MM.1S (cell line): ENCODE data around the gene ANTXR1.

Experiments
- DNase-seq: peaks from one replicate; pipeline ENCODE4 v3.0.0-alpha.2; 2015
- H2AFZ ChIP-seq: fragments of 300-600 bp; sonication (generic); 2 replicates; pipeline ENCODE4 v1.6.0; 2016; ENCODE audit warnings: antibody characterized with exemption, low read length
- H3F3A ChIP-seq: fragments of 300-600 bp; sonication (generic); 2 replicates; pipeline ENCODE4 v1.6.1; 2016; ENCODE audit warnings: mild to moderate bottlenecking, antibody characterized with exemption, low read length, moderate library complexity, mixed read lengths; ENCODE audit not compliant: insufficient read depth
- H3K27ac ChIP-seq: fragments of 300-600 bp; sonication (generic); 2 replicates; pipeline ENCODE4 v1.5.1; 2016; ENCODE audit warnings: mild to moderate bottlenecking, low read length
- H3K27me3 ChIP-seq: fragments of 300-600 bp; sonication (generic); replicated peaks from 2 replicates; pipeline ENCODE4 v1.6.0; 2016; ENCODE audit warnings: low read length; ENCODE audit not compliant: insufficient read depth
- H3K36me3 ChIP-seq: fragments of 300-600 bp; sonication (generic); replicated peaks from 2 replicates; pipeline ENCODE4 v1.6.1; 2016; ENCODE audit warnings: mild to moderate bottlenecking, low read length, mixed read lengths; ENCODE audit not compliant: insufficient read depth
- H3K4me1 ChIP-seq: fragments of 300-600 bp; sonication (generic); 2 replicates; pipeline ENCODE4 v1.6.1; 2016; ENCODE audit warnings: low read length, mixed read lengths
- H3K4me2 ChIP-seq: fragments of 300-600 bp; sonication (generic); 2 replicates; pipeline ENCODE4 v1.6.0; 2016; ENCODE audit warnings: low read depth, low read length
- H3K4me3 ChIP-seq: fragments of 300-600 bp; sonication (generic); 2 replicates; pipeline ENCODE4 v1.5.1; 2016; ENCODE audit warnings: low read length, mixed read lengths
- H3K79me2 ChIP-seq: fragments of 300-600 bp; sonication (generic); 2 replicates; pipeline ENCODE4 v1.6.1; 2016; ENCODE audit warnings: mixed run types, low read length, mixed read lengths
- H3K9ac ChIP-seq: fragments of 300-600 bp; sonication (generic); 2 replicates; pipeline ENCODE4 v1.6.1; 2016; ENCODE audit warnings: low read length, mixed read lengths
- H3K9me2 ChIP-seq: fragments of 300-600 bp; sonication (generic); replicated peaks from 2 replicates; pipeline ENCODE4 v1.6.1; 2016; ENCODE audit warnings: mild to moderate bottlenecking, low read length, mixed read lengths; ENCODE audit not compliant: insufficient read depth
- H3K9me3 ChIP-seq: fragments of 300-600 bp; sonication (generic); replicated peaks from 2 replicates; pipeline ENCODE4 v1.6.1; 2016; ENCODE audit warnings: mild to moderate bottlenecking, low read length, mixed read lengths; ENCODE audit not compliant: insufficient read depth
- H4K20me1 ChIP-seq: fragments of 300-600 bp; sonication (generic); 2 replicates; pipeline ENCODE4 v1.6.1; 2016; ENCODE audit warnings: mild to moderate bottlenecking, low read length, moderate library complexity, mixed read lengths; ENCODE audit not compliant: insufficient read depth
- EZH2 ChIP-seq: fragments of 300-600 bp; sonication (generic); optimal IDR thresholded peaks from 2 replicates; pipeline ENCODE3; 2017; ENCODE audit warnings: low read depth, mild to moderate bottlenecking, antibody characterized with exemption, low read length, mixed read lengths
- EZH2phosphoT487 ChIP-seq: fragments of 300-600 bp; sonication (generic); IDR thresholded peaks from 2 replicates; pipeline ENCODE4 v1.6.1; 2018; ENCODE audit warnings: antibody characterized with exemption, low read length
- TF ChIP-seq, protein P1 (sequence below): fragments of 300-600 bp; sonication (generic); IDR thresholded peaks from 2 replicates; pipeline ENCODE4 v1.5.1; 2016; ENCODE audit warnings: antibody characterized with exemption, low read length, mixed read lengths

The ANTXR1 gene

DNA sequence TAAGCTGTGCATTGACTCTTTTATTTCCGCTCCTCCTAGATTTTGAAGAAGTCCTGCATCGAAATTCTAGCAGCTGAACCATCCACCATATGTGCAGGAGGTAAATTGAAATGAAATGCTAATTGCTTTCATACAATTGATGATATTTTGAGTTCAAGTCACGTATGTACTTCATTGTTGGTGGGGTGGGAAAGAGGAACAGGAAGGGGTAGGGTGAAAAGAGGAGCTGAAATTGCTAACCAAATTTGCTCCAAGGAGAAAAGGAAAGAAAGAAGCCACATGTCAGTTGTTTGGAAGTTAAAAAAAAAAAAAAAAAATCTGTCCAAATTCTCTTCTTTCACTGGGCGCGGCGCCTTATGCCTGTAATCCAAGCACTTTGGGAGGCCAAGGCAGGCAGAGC is 77.8 kb downstream of the ANTXR1 start:
- Histone ChIP-seq H2AFZ (no peak overlapping the region), H3K79me2 (no peaks in the 10 kb centered on the region), H3F3A (no peaks in the 10 kb centered on the region), H3K36me3 (no peaks in the 10 kb centered on the region), H3K4me1 (no peaks in the 10 kb centered on the region), H3K9me3 (no peaks in the 10 kb centered on the region), H3K4me3 (no peak overlapping the region), H3K9me2 (no peaks in the 10 kb centered on the region), H3K9ac (no peak overlapping the region), H4K20me1 (no peaks in the 10 kb centered on the region), H3K27ac (no peak overlapping the region), H3K27me3 (no peaks in the 10 kb centered on the region), H3K4me2 (no peak overlapping the region)
- DNase-seq, result no peak
- TF ChIP-seq EZH2 (no peak), EZH2phosphoT487 (no peak)
- TF ChIP-seq, protein P1, sequence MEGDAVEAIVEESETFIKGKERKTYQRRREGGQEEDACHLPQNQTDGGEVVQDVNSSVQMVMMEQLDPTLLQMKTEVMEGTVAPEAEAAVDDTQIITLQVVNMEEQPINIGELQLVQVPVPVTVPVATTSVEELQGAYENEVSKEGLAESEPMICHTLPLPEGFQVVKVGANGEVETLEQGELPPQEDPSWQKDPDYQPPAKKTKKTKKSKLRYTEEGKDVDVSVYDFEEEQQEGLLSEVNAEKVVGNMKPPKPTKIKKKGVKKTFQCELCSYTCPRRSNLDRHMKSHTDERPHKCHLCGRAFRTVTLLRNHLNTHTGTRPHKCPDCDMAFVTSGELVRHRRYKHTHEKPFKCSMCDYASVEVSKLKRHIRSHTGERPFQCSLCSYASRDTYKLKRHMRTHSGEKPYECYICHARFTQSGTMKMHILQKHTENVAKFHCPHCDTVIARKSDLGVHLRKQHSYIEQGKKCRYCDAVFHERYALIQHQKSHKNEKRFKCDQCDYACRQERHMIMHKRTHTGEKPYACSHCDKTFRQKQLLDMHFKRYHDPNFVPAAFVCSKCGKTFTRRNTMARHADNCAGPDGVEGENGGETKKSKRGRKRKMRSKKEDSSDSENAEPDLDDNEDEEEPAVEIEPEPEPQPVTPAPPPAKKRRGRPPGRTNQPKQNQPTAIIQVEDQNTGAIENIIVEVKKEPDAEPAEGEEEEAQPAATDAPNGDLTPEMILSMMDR, result no peak

DNA sequence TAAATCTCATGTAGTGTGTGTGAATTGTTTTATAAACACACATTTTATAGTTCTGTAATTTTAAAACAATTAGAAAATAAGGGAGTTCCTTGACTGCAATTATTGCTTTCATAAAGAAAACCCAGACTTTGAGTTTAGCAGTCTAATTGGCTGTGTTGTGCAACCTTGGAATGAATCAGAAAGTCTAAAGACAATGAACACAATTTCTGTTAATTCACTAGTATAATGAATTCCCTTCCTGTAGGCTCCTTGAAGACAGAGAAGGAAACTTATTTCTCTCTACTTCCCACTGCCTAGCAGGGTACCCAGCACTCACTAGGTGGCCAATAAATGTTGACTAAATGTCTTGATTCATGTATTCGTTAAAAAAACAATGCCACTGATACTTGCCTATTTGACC is 79.9 kb downstream of the ANTXR1 start:
- TF ChIP-seq, protein P1, result no peak
- TF ChIP-seq EZH2, result no peak
- no peak for TF ChIP-seq EZH2phosphoT487
- Histone ChIP-seq H3F3A (no peaks in the 10 kb centered on the region), H3K4me1 (no peaks in the 10 kb centered on the region), H3K9me2 (no peaks in the 10 kb centered on the region), H3K4me2 (no peak overlapping the region), H3K27ac (no peak overlapping the region), H2AFZ (no peak overlapping the region), H3K79me2 (no peaks in the 10 kb centered on the region), H4K20me1 (no peaks in the 10 kb centered on the region), H3K4me3 (no peak overlapping the region), H3K27me3 (no peaks in the 10 kb centered on the region), H3K36me3 (no peaks in the 10 kb centered on the region), H3K9me3 (no peaks in the 10 kb centered on the region), H3K9ac (no peak overlapping the region)
- no peak for DNase-seq

DNA sequence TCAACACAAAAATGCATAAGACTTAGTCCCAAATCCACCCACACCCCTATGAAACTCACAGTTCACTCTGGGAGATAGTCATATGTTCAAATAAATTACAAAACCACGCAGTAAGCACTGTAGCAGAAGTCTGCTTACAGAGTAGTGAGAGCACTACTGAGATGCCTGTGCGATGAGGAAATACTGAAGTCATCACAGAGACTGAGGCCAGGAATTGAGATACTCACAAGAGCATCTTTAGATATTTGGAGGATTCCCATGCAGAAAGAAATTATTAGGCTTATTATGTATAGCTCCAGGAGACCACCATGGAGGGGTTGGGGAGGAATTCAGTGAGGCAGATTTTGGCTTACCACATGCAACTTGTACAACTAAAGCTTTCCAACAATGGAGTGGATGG is 82.3 kb downstream of the ANTXR1 start:
- Histone ChIP-seq H3K27ac (no peak overlapping the region), H3K79me2 (no peaks in the 10 kb centered on the region), H3K4me3 (no peak overlapping the region), H3K27me3 (no peaks in the 10 kb centered on the region), H3K4me2 (no peak overlapping the region), H3K36me3 (no peaks in the 10 kb centered on the region), H2AFZ (no peak overlapping the region), H3K9ac (no peak overlapping the region), H3K9me2 (no peaks in the 10 kb centered on the region), H3F3A (no peaks in the 10 kb centered on the region), H4K20me1 (no peaks in the 10 kb centered on the region), H3K9me3 (no peaks in the 10 kb centered on the region), H3K4me1 (no peaks in the 10 kb centered on the region)
- no peak for DNase-seq
- no peak for TF ChIP-seq EZH2phosphoT487
- no peak for TF ChIP-seq EZH2
- TF ChIP-seq, protein P1, result no peak
